SK-N-SH (cell line): Measurements from ENCODE around the gene MAP3K9. TPM values are rescaled to one million over a fixed set of nuclear protein-coding genes. Genes with fewer than 3 reads are reported as not detected.
"Not testable (repeated sequence)": the region's sequence is repeated elsewhere in the genome, so short reads cannot be mapped to it uniquely, and the experiment has no call there.

Source experiments
- CTCF ChIA-PET: fragments of 300-600, 350-600 bp; formaldehyde crosslinking; extraction: SDS; loops from one replicate; lab custom pipeline; 2021; lab: Yijun Ruan, JAX
- POLR2A ChIA-PET: fragments of 350-600 bp; sonication (Branson Sonifier 250); formaldehyde crosslinking; extraction: SDS; loops from one replicate; lab custom pipeline; 2020; ENCODE audit warnings: antibody characterized with exemption, inconsistent platforms; lab: Yijun Ruan, JAX
- DNase-seq: peaks from one replicate; pipeline ENCODE4 v3.0.0; 2012
- H2AFZ ChIP-seq: fragments of 200-600 bp; sonication (generic); 2 replicates; pipeline ENCODE4 v1.8.1; 2016; ENCODE audit warnings: antibody characterized with exemption, mild to moderate bottlenecking, low read depth
- H3F3A ChIP-seq: fragments of 200-600 bp; sonication (generic); replicated peaks from 2 replicates; pipeline ENCODE3; 2016; ENCODE audit warnings: antibody characterized with exemption, mild to moderate bottlenecking; ENCODE audit not compliant: insufficient read depth
- H3K27ac ChIP-seq, 2 experiments: fragments of 200-500 bp in 1 of 2; fragments of 200-600 bp in 1 of 2; sonication (Bioruptor generic) in 1 of 2; sonication (generic), shearing (Covaris generic) in 1 of 2; 2 replicates each; pipeline versions ENCODE4 v1.5.1 to v1.6.1; 2014 to 2016; ENCODE audit warnings: low read depth in 2 of 2, inconsistent platforms in 1 of 2, low read length in 1 of 2, mild to moderate bottlenecking in 1 of 2, mixed read lengths in 1 of 2
- H3K27me3 ChIP-seq: fragments of 200-600 bp; sonication (generic), shearing (Covaris generic); 2 replicates; pipeline ENCODE4 v1.6.1; 2016; ENCODE audit warnings: mixed run types; ENCODE audit not compliant: insufficient read depth
- H3K36me3 ChIP-seq, 2 experiments: fragments of 200-500 bp in 1 of 2; fragments of 200-600 bp in 1 of 2; sonication (Bioruptor generic) in 1 of 2; sonication (generic) in 1 of 2; replicated peaks in 1 of 2; 2 replicates each; pipeline versions ENCODE3 to v1.5.1; 2014 to 2016; ENCODE audit warnings: low read length in 1 of 2, mild to moderate bottlenecking in 1 of 2; ENCODE audit not compliant: insufficient read depth in 2 of 2, control insufficient read depth in 1 of 2
- H3K4me1 ChIP-seq, 2 experiments: fragments of 200-500 bp in 1 of 2; fragments of 200-600 bp in 1 of 2; sonication (Bioruptor generic) in 1 of 2; sonication (generic), shearing (Covaris generic) in 1 of 2; 2 replicates each; pipeline versions ENCODE4 v1.5.1 to v1.6.1; 2014 to 2016; ENCODE audit warnings: low read depth in 1 of 2, low read length in 1 of 2, mixed run types in 1 of 2; ENCODE audit not compliant: insufficient read depth in 2 of 2, control insufficient read depth in 1 of 2
- H3K4me2 ChIP-seq: fragments of 200-600 bp; sonication (generic), shearing (Covaris generic); 2 replicates; pipeline ENCODE4 v1.6.1; 2017; ENCODE audit warnings: mixed run types
- H3K4me3 ChIP-seq, 2 experiments: fragments of 200-500 bp in 1 of 2; fragments of 200-600 bp in 1 of 2; sonication (Bioruptor generic) in 1 of 2; sonication (generic), shearing (Covaris generic) in 1 of 2; 2 replicates each; pipeline versions ENCODE4 v1.5.1 to v1.8.1; 2014 to 2016; ENCODE audit warnings: low read depth in 2 of 2, inconsistent platforms in 1 of 2, low read length in 1 of 2, mild to moderate bottlenecking in 1 of 2, mixed read lengths in 1 of 2, moderate library complexity in 1 of 2
- H3K79me2 ChIP-seq: fragments of 200-600 bp; sonication (generic); 2 replicates; pipeline ENCODE4 v1.8.1; 2017; ENCODE audit warnings: mild to moderate bottlenecking; ENCODE audit not compliant: insufficient read depth
- H3K9ac ChIP-seq: fragments of 200-600 bp; sonication (generic); 2 replicates; pipeline ENCODE4 v1.6.1; 2017; ENCODE audit warnings: mixed run types
- H3K9me2 ChIP-seq: fragments of 200-600 bp; sonication (generic); 2 replicates; pipeline ENCODE4 v1.6.1; 2017; ENCODE audit warnings: mixed run types
- H3K9me3 ChIP-seq: fragments of 200-600 bp; sonication (generic); 2 replicates; pipeline ENCODE4 v1.6.1; 2017; ENCODE audit warnings: mixed run types, mild to moderate bottlenecking, moderate library complexity
- H4K20me1 ChIP-seq: fragments of 200-600 bp; sonication (generic); 2 replicates; pipeline ENCODE4 v1.6.1; 2017; ENCODE audit warnings: mild to moderate bottlenecking, mixed run types; ENCODE audit not compliant: insufficient read depth
- CHD2 ChIP-seq: fragments of 150-350 bp; IDR thresholded peaks from 2 replicates; pipeline ENCODE4 v1.6.1; 2018; ENCODE audit warnings: low read length; ENCODE audit not compliant: partially characterized antibody
- CTCF ChIP-seq: fragments of 200-600 bp; sonication (generic); IDR thresholded peaks from 2 replicates; pipeline ENCODE4 v1.6.1; 2017; ENCODE audit warnings: antibody characterized with exemption, mild to moderate bottlenecking, moderate library complexity
- FOXJ3 ChIP-seq: sonication (generic); formaldehyde crosslinking; IDR thresholded peaks from 2 replicates; pipeline ENCODE4 v1.5.1; 2020; ENCODE audit warnings: mild to moderate bottlenecking, missing genetic modification reagents
- GATA2 ChIP-seq: sonication (generic); formaldehyde crosslinking; IDR thresholded peaks from 2 replicates; pipeline ENCODE4 v1.5.0; 2020; ENCODE audit warnings: mild to moderate bottlenecking, missing genetic modification reagents
- JUND ChIP-seq: IDR thresholded peaks from 2 replicates; pipeline ENCODE4 v1.4.0; 2012
- MXI1 ChIP-seq: IDR thresholded peaks from 2 replicates; pipeline ENCODE4 v1.6.1; 2012; ENCODE audit warnings: mild to moderate bottlenecking, low read depth, low read length, improper control_type of control experiment
- NRF1 ChIP-seq: IDR thresholded peaks from 2 replicates; pipeline ENCODE4 v1.6.1; 2012; ENCODE audit warnings: low read depth, mild to moderate bottlenecking, low read length
- RCOR1 ChIP-seq: fragments of 150-350 bp; IDR thresholded peaks from 2 replicates; pipeline ENCODE4 v1.6.1; 2017; ENCODE audit warnings: antibody characterized with exemption, low read length
- RXRA ChIP-seq: IDR thresholded peaks from 2 replicates; pipeline ENCODE4 v1.4.0; 2012; ENCODE audit warnings: low read depth, mild to moderate bottlenecking, borderline replicate concordance
- SIN3A ChIP-seq: IDR thresholded peaks from 2 replicates; pipeline ENCODE4 v1.6.1; 2012; ENCODE audit warnings: low read depth, mild to moderate bottlenecking, low read length, moderate library complexity, borderline replicate concordance
- SMC3 ChIP-seq: IDR thresholded peaks from 2 replicates; pipeline ENCODE4 v1.6.1; 2012; ENCODE audit warnings: low read depth, low read length, improper control_type of control experiment
- TAF1 ChIP-seq: IDR thresholded peaks from 2 replicates; pipeline ENCODE4 v1.6.1; 2012; ENCODE audit warnings: low read depth, mild to moderate bottlenecking, low read length, moderate library complexity, borderline replicate concordance
- TCF12 ChIP-seq: IDR thresholded peaks from 2 replicates; pipeline ENCODE4 v1.4.0; 2012
- WGBS: methylation state at CpG from one replicate; pipeline ENCODE4 v1.1.6; 2017; ENCODE audit warnings: low lambda C conversion rate; 5-methylcytosine and 5-hydroxymethylcytosine counted together
- polyA plus RNA-seq, 3 experiments: library from polyadenylated mRNA; depleted of rRNA; stranded (reverse); fragments of >200 nt; gene quantifications; 2 replicates each; pipeline ENCODE4 v1.2.3, GENCODE V29; 2012
- TF ChIP-seq, protein P1 (sequence below): fragments of 150-350 bp; IDR thresholded peaks from 2 replicates; pipeline ENCODE4 v1.6.1; 2016; ENCODE audit warnings: mild to moderate bottlenecking, low read depth, low read length
- TF ChIP-seq, protein P2 (sequence below): IDR thresholded peaks from 2 replicates; pipeline ENCODE4 v1.4.0; 2012; ENCODE audit warnings: low read depth, borderline replicate concordance
- TF ChIP-seq, protein P3 (sequence below): IDR thresholded peaks from 2 replicates; pipeline ENCODE4 v1.6.1; 2012; ENCODE audit warnings: mild to moderate bottlenecking, low read depth, low read length, moderate library complexity
- TF ChIP-seq, protein P4 (sequence below): fragments of 150-350 bp; IDR thresholded peaks from 2 replicates; pipeline ENCODE4 v1.6.1; 2017; ENCODE audit warnings: antibody characterized with exemption, low read length, low read depth, borderline replicate concordance

Gene MAP3K9
- polyA plus RNA-seq, 1 of the 3 experiments (the other 2 are of a cell fraction), result 2.0 TPM

DNA sequence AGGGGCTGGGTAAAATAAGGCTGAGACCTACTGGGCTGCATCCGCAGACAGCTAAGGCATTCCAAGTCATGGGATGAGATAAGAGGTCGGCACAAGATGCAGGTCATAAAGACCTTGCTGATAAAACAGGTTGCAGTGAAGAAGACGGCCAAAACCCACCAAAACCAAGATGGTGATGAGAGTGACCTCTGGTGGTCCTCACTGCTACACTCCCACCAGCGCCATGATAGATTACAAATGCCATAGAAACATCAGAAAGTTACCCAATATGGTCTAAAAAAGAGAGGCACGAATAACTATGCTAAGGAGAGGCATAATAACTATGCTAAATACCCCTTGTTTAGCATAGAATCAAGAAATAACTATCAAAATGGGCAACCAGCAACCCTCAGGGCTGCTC is 46.2 kb upstream of the MAP3K9 start:
- DNase-seq, result no peak

GRCh38 chr14:70853658-70854057 is 44.3 kb upstream of the MAP3K9 start:
- H3K4me3 ChIP-seq, CTCF ChIA-PET, H3K36me3 ChIP-seq, H3K27me3 ChIP-seq, H3K9ac ChIP-seq, POLR2A ChIA-PET, H2AFZ ChIP-seq, H3K9me3 ChIP-seq, H3K4me2 ChIP-seq, H3K27ac ChIP-seq, H3K79me2 ChIP-seq, H4K20me1 ChIP-seq, DNase-seq, H3K9me2 ChIP-seq: not testable (repeated sequence)
- WGBS, result 88% methylated on average over 3 of the region's 3 CpGs
- Histone ChIP-seq H3K4me1 (peaks cover 0 to 10% of the 10 kb centered on the region in 2 experiments; a peak in 1 of 4 replicates), H3F3A (peaks cover 19% of the 10 kb centered on the region)

More for the DNA sequence above, 46.2 kb upstream of the MAP3K9 start:
- Histone ChIP-seq H3K36me3 (no peaks in the 10 kb centered on the region), H2AFZ (peak overlapping the region; percentile 35; the same call in 1 of the 2 replicates), H3K9me2 (no peaks in the 10 kb centered on the region), H4K20me1 (no peaks in the 10 kb centered on the region), H3K9me3 (no peaks in the 10 kb centered on the region), H3K4me2 (no peak overlapping the region), H3K9ac (no peak overlapping the region), H3K27me3 (no peaks in the 10 kb centered on the region), H3K27ac (no peak overlapping the region), H3F3A (peaks cover 19% of the 10 kb centered on the region), H3K79me2 (no peaks in the 10 kb centered on the region), H3K4me3 (no peak overlapping the region), H3K4me1 (peaks cover 0 to 10% of the 10 kb centered on the region in 2 experiments; a peak in 1 of 4 replicates)
- WGBS, result 72% methylated on average over 5 of the region's 5 CpGs
- POLR2A ChIA-PET, result no interaction called here
- TF ChIP-seq MXI1 (no peak), RCOR1 (no peak), RXRA (no peak), FOXJ3 (CRISPR knock-in tag) (no peak), JUND (no peak), GATA2 (CRISPR knock-in tag) (no peak), CHD2 (no peak), SMC3 (no peak), CTCF (no peak), NRF1 (no peak), TAF1 (no peak), TCF12 (no peak), SIN3A (no peak)
- TF ChIP-seq, protein P1, sequence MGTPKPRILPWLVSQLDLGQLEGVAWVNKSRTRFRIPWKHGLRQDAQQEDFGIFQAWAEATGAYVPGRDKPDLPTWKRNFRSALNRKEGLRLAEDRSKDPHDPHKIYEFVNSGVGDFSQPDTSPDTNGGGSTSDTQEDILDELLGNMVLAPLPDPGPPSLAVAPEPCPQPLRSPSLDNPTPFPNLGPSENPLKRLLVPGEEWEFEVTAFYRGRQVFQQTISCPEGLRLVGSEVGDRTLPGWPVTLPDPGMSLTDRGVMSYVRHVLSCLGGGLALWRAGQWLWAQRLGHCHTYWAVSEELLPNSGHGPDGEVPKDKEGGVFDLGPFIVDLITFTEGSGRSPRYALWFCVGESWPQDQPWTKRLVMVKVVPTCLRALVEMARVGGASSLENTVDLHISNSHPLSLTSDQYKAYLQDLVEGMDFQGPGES, result no peak
- TF ChIP-seq, protein P2, sequence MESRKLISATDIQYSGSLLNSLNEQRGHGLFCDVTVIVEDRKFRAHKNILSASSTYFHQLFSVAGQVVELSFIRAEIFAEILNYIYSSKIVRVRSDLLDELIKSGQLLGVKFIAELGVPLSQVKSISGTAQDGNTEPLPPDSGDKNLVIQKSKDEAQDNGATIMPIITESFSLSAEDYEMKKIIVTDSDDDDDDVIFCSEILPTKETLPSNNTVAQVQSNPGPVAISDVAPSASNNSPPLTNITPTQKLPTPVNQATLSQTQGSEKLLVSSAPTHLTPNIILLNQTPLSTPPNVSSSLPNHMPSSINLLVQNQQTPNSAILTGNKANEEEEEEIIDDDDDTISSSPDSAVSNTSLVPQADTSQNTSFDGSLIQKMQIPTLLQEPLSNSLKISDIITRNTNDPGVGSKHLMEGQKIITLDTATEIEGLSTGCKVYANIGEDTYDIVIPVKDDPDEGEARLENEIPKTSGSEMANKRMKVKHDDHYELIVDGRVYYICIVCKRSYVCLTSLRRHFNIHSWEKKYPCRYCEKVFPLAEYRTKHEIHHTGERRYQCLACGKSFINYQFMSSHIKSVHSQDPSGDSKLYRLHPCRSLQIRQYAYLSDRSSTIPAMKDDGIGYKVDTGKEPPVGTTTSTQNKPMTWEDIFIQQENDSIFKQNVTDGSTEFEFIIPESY, result no peak
- TF ChIP-seq, protein P3, sequence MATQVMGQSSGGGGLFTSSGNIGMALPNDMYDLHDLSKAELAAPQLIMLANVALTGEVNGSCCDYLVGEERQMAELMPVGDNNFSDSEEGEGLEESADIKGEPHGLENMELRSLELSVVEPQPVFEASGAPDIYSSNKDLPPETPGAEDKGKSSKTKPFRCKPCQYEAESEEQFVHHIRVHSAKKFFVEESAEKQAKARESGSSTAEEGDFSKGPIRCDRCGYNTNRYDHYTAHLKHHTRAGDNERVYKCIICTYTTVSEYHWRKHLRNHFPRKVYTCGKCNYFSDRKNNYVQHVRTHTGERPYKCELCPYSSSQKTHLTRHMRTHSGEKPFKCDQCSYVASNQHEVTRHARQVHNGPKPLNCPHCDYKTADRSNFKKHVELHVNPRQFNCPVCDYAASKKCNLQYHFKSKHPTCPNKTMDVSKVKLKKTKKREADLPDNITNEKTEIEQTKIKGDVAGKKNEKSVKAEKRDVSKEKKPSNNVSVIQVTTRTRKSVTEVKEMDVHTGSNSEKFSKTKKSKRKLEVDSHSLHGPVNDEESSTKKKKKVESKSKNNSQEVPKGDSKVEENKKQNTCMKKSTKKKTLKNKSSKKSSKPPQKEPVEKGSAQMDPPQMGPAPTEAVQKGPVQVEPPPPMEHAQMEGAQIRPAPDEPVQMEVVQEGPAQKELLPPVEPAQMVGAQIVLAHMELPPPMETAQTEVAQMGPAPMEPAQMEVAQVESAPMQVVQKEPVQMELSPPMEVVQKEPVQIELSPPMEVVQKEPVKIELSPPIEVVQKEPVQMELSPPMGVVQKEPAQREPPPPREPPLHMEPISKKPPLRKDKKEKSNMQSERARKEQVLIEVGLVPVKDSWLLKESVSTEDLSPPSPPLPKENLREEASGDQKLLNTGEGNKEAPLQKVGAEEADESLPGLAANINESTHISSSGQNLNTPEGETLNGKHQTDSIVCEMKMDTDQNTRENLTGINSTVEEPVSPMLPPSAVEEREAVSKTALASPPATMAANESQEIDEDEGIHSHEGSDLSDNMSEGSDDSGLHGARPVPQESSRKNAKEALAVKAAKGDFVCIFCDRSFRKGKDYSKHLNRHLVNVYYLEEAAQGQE, result no peak
- TF ChIP-seq, protein P4, sequence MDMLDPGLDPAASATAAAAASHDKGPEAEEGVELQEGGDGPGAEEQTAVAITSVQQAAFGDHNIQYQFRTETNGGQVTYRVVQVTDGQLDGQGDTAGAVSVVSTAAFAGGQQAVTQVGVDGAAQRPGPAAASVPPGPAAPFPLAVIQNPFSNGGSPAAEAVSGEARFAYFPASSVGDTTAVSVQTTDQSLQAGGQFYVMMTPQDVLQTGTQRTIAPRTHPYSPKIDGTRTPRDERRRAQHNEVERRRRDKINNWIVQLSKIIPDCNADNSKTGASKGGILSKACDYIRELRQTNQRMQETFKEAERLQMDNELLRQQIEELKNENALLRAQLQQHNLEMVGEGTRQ, result no peak
- CTCF ChIA-PET, result no interaction called here
